Ishikawa (cell line): ENCODE measurements around the gene MARCHF3.

ENCODE experiments used
- CEBPB ChIP-seq: IDR thresholded peaks from 2 replicates; pipeline ENCODE4 v1.6.1; 2012
- CREB1 ChIP-seq: IDR thresholded peaks from 2 replicates; pipeline ENCODE4 v1.6.1; 2012; ENCODE audit warnings: low read depth
- EP300 ChIP-seq: IDR thresholded peaks from 2 replicates; pipeline ENCODE4 v1.6.1; 2012; ENCODE audit warnings: borderline replicate concordance
- FOXM1 ChIP-seq: IDR thresholded peaks from 2 replicates; pipeline ENCODE4 v1.6.1; 2012; ENCODE audit warnings: low read depth, borderline replicate concordance
- MAX ChIP-seq: IDR thresholded peaks from 2 replicates; pipeline ENCODE4 v1.6.1; 2012
- NFIC ChIP-seq: IDR thresholded peaks from 2 replicates; pipeline ENCODE4 v1.6.1; 2012
- REST ChIP-seq: IDR thresholded peaks from 2 replicates; pipeline ENCODE4 v1.6.1; 2012; ENCODE audit warnings: low read depth, mild to moderate bottlenecking
- TAF1 ChIP-seq: IDR thresholded peaks from 2 replicates; pipeline ENCODE4 v1.6.1; 2012; ENCODE audit warnings: low read depth, mild to moderate bottlenecking
- USF1 ChIP-seq: IDR thresholded peaks from 2 replicates; pipeline ENCODE4 v1.6.1; 2012
- YY1 ChIP-seq: IDR thresholded peaks from 2 replicates; pipeline ENCODE4 v1.6.1; 2012; ENCODE audit warnings: low read depth

GRCh38 chr5:126928041-126928440 lies 102.3 kb downstream of the MARCHF3 start:
- no peak for TF ChIP-seq CREB1
- TF ChIP-seq TAF1: no peak
- TF ChIP-seq REST: no peak
- TF ChIP-seq YY1: no peak
- no peak for TF ChIP-seq USF1
- TF ChIP-seq NFIC: no peak
- no peak for TF ChIP-seq MAX
- TF ChIP-seq EP300: no peak
- no peak for TF ChIP-seq FOXM1
- TF ChIP-seq CEBPB: no peak
